Measurements from ENCODE around the gene NBPF12.
"Not testable (repeated sequence)": the region's sequence is repeated elsewhere in the genome, so short reads cannot be mapped to it uniquely, and the experiment has no call there.

DNA sequence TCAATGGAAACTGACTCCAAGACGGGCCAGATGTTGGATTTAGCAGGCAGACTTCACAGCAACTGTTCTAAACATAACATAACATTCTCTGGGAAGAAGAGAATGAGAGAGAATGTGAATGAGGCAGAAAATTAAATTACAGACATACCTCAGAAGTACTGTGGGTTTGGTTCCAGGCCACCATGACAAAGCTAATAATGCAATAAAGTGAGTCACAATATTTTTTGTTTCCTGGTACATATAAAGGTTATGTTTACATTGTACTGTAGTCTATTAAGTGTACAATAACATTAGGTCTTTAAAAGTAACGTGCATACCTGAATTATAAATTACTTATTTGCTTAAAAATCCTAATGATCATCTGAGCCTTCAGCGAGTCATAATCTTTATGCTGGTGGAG is 45.8 kb upstream of the NBPF12 start:
- TF ChIP-seq, protein P1, sequence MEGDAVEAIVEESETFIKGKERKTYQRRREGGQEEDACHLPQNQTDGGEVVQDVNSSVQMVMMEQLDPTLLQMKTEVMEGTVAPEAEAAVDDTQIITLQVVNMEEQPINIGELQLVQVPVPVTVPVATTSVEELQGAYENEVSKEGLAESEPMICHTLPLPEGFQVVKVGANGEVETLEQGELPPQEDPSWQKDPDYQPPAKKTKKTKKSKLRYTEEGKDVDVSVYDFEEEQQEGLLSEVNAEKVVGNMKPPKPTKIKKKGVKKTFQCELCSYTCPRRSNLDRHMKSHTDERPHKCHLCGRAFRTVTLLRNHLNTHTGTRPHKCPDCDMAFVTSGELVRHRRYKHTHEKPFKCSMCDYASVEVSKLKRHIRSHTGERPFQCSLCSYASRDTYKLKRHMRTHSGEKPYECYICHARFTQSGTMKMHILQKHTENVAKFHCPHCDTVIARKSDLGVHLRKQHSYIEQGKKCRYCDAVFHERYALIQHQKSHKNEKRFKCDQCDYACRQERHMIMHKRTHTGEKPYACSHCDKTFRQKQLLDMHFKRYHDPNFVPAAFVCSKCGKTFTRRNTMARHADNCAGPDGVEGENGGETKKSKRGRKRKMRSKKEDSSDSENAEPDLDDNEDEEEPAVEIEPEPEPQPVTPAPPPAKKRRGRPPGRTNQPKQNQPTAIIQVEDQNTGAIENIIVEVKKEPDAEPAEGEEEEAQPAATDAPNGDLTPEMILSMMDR (conservative IDR thresholded peaks at IDR 0.05 in 1 of 2, IDR thresholded peaks at IDR 0.05 in 1 of 2; ENCODE audit: extremely low read depth in 1 of 2, insufficient read depth in 1 of 2, low read depth in 1 of 2, low read length in 2 of 2): not testable (repeated sequence)
- TF ChIP-seq EZH2 (IDR thresholded peaks at IDR 0.05; ENCODE audit: borderline replicate concordance, low read length): not testable (repeated sequence)

All from mammary epithelial cell (primary cell).